Endothelial cell of umbilical vein (primary cell): ENCODE results near the gene CDK19.

Experiments
- MYC ChIP-seq: IDR thresholded peaks from one replicate; pipeline ENCODE4 v1.6.1; 2011; ENCODE audit warnings: mild to moderate bottlenecking, low read depth, low read length
- POLR2A ChIP-seq: IDR thresholded peaks from 2 replicates; pipeline ENCODE4 v1.6.1; 2012; ENCODE audit warnings: low read depth, mild to moderate bottlenecking, control low read depth, low read length
- POLR2AphosphoS5 ChIP-seq: IDR thresholded peaks from 2 replicates; pipeline ENCODE4 v1.6.1; 2012; ENCODE audit warnings: low read depth, mild to moderate bottlenecking, control low read depth, low read length, moderate library complexity; ENCODE audit not compliant: insufficient read depth
- TF ChIP-seq, protein P1 (sequence below), 2 donors: IDR thresholded peaks; 1 replicate in 1 of 2; 2 replicates in 1 of 2; pipeline ENCODE4 v1.5.1; 2011; ENCODE audit warnings: low read length in 2 of 2, mild to moderate bottlenecking in 2 of 2, moderate library complexity in 2 of 2, control low read depth in 1 of 2, inconsistent platforms in 1 of 2, low read depth in 1 of 2; ENCODE audit not compliant: insufficient read depth in 1 of 2; ENCODE audit errors: extremely low read depth in 1 of 2

- TF ChIP-seq POLR2AphosphoS5: no peak
- TF ChIP-seq, protein P1, sequence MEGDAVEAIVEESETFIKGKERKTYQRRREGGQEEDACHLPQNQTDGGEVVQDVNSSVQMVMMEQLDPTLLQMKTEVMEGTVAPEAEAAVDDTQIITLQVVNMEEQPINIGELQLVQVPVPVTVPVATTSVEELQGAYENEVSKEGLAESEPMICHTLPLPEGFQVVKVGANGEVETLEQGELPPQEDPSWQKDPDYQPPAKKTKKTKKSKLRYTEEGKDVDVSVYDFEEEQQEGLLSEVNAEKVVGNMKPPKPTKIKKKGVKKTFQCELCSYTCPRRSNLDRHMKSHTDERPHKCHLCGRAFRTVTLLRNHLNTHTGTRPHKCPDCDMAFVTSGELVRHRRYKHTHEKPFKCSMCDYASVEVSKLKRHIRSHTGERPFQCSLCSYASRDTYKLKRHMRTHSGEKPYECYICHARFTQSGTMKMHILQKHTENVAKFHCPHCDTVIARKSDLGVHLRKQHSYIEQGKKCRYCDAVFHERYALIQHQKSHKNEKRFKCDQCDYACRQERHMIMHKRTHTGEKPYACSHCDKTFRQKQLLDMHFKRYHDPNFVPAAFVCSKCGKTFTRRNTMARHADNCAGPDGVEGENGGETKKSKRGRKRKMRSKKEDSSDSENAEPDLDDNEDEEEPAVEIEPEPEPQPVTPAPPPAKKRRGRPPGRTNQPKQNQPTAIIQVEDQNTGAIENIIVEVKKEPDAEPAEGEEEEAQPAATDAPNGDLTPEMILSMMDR (IDR thresholded peaks at IDR 0.05; ENCODE audit: extremely low read depth in 1 of 2, insufficient read depth in 1 of 2, low read depth in 1 of 2, low read length in 2 of 2): no peak
- TF ChIP-seq POLR2A: no peak
- no peak for TF ChIP-seq MYC
These were observed 195.2 kb downstream of the CDK19 start for GRCh38 chr6:110620065-110620464.
